Effector CD8-positive, alpha-beta T cell (primary cell): Measurements from ENCODE around the gene PIEZO1.
A peak's percentile ranks its signal among the peaks of the same experiment; 100 is the strongest.

Source experiments
- DNase-seq: peaks from one replicate; lab custom pipeline; 2025; lab: John Stamatoyannopoulos, UW

The PIEZO1 gene

GRCh38 chr16:88817785-88818574 is 33.0 kb upstream of the PIEZO1 start:
- DNase-seq = no peak

GRCh38 chr16:88816736-88817535 is 31.9 kb upstream of the PIEZO1 start:
- DNase-seq = no peak

- DNase-seq = peak; percentile 27
Measured at GRCh38 chr16:88815901-88816589, 31.0 kb upstream of the PIEZO1 start.

GRCh38 chr16:88815227-88815626 is 30.2 kb upstream of the PIEZO1 start:
- DNase-seq = no peak

GRCh38 chr16:88814144-88814502 is 29.1 kb upstream of the PIEZO1 start:
- DNase-seq = no peak

GRCh38 chr16:88813269-88814143 is 28.5 kb upstream of the PIEZO1 start:
- DNase-seq = no peak

- DNase-seq = no peak
Measured at GRCh38 chr16:88812513-88813268, 27.7 kb upstream of the PIEZO1 start.

- DNase-seq = peak; percentile 93
Measured at GRCh38 chr16:88811769-88812512, 26.9 kb upstream of the PIEZO1 start, which contains the start of gene APRT. APRT (minus strand) TSS chr16:88811928; CDS start chr16:88811899, 29 bp downstream.

- DNase-seq = peak; percentile 61
Measured at GRCh38 chr16:88810912-88811768, 26.1 kb upstream of the PIEZO1 start.

GRCh38 chr16:88810166-88810911 is 25.3 kb upstream of the PIEZO1 start:
- no peak for DNase-seq

- DNase-seq = no peak
Measured at GRCh38 chr16:88809676-88810165, 24.7 kb upstream of the PIEZO1 start.

- DNase-seq = no peak
Measured at GRCh38 chr16:88809068-88809675, 24.2 kb upstream of the PIEZO1 start.

GRCh38 chr16:88807626-88808453 is 22.8 kb upstream of the PIEZO1 start:
- DNase-seq = no peak

- no peak for DNase-seq
Measured at GRCh38 chr16:88807142-88807625, 22.2 kb upstream of the PIEZO1 start.

GRCh38 chr16:88806491-88807111 is 21.6 kb upstream of the PIEZO1 start:
- DNase-seq = no peak

- DNase-seq = no peak
Measured at GRCh38 chr16:88805887-88806393, 20.9 kb upstream of the PIEZO1 start.
